HepG2 (cell line): ENCODE data around the gene COA1. TPM values are rescaled to one million over a fixed set of nuclear protein-coding genes. Genes with fewer than 3 reads are reported as not detected.

Source experiments
- E2F2 ChIP-seq: sonication (generic); formaldehyde crosslinking; IDR thresholded peaks from 2 replicates; pipeline ENCODE4 v1.4.0; 2020; ENCODE audit warnings: missing genetic modification reagents, borderline replicate concordance
- GMEB2 ChIP-seq: IDR thresholded peaks from 2 replicates; pipeline ENCODE4 v1.6.1; 2016; ENCODE audit warnings: missing biosample characterization, missing genetic modification reagents, low read depth
- HDAC1 ChIP-seq: sonication (generic); formaldehyde crosslinking; IDR thresholded peaks from 2 replicates; pipeline ENCODE4 v1.5.1; 2020; ENCODE audit warnings: mild to moderate bottlenecking, missing genetic modification reagents
- HMGA1 ChIP-seq: sonication (generic); formaldehyde crosslinking; conservative IDR thresholded peaks from 2 replicates; pipeline ENCODE4 v1.4.0; 2020; ENCODE audit warnings: missing genetic modification reagents
- IKZF5 ChIP-seq: IDR thresholded peaks from 2 replicates; pipeline ENCODE4 v1.6.1; 2018; ENCODE audit warnings: missing genetic modification reagents, mild to moderate bottlenecking, missing compliant biosample characterization
- KMT2A ChIP-seq: sonication (generic); formaldehyde crosslinking; IDR thresholded peaks from 2 replicates; pipeline ENCODE4 v1.4.0; 2020; ENCODE audit warnings: missing genetic modification reagents
- MED1 ChIP-seq: sonication (generic); formaldehyde crosslinking; IDR thresholded peaks from 2 replicates; pipeline ENCODE4 v1.4.0; 2020; ENCODE audit warnings: missing genetic modification reagents
- ONECUT2 ChIP-seq: sonication (generic); formaldehyde crosslinking; IDR thresholded peaks from 2 replicates; pipeline ENCODE4 v1.4.0; 2020; ENCODE audit warnings: missing genetic modification reagents
- PHF21A ChIP-seq: sonication (generic); formaldehyde crosslinking; IDR thresholded peaks from 2 replicates; pipeline ENCODE4 v1.5.0; 2020; ENCODE audit warnings: mild to moderate bottlenecking, missing genetic modification reagents
- ZNF275 ChIP-seq: sonication (generic); formaldehyde crosslinking; IDR thresholded peaks from 2 replicates; pipeline ENCODE4 v1.8.0; 2022; ENCODE audit warnings: missing genetic modification reagents, mild to moderate bottlenecking, inconsistent platforms, borderline replicate concordance
- ZNF333 ChIP-seq: sonication (generic); formaldehyde crosslinking; IDR thresholded peaks from 2 replicates; pipeline ENCODE4 v1.4.0; 2020; ENCODE audit warnings: mild to moderate bottlenecking, missing genetic modification reagents, borderline replicate concordance
- ZNF350 ChIP-seq: sonication (generic); formaldehyde crosslinking; IDR thresholded peaks from 2 replicates; pipeline ENCODE4 v1.4.0; 2020; ENCODE audit warnings: mild to moderate bottlenecking, low read depth, missing genetic modification reagents, borderline replicate concordance
- ZNF605 ChIP-seq: sonication (generic); formaldehyde crosslinking; IDR thresholded peaks from 2 replicates; pipeline ENCODE4 v1.8.0; 2022; ENCODE audit warnings: mild to moderate bottlenecking, missing genetic modification reagents
- ZSCAN5A ChIP-seq: sonication (generic); formaldehyde crosslinking; IDR thresholded peaks from 2 replicates; pipeline ENCODE4 v1.8.0; 2022; ENCODE audit warnings: mild to moderate bottlenecking, missing genetic modification reagents, borderline replicate concordance
- polyA plus RNA-seq, 8 experiments: library from polyadenylated mRNA; depleted of rRNA in 3 of 8; stranded (reverse) in 7 of 8; unstranded in 1 of 8; fragments of >200 nt; fragmentation: Illumina TruSeq in 4 of 8; extraction: Trizol in 4 of 8; gene quantifications; 2 replicates each; pipeline versions ENCODE4 v1.2.1 to v1.2.3, GENCODE V29; 2011 to 2016; ENCODE audit warnings: low read depth in 4 of 8, missing spikeins in 1 of 8, mixed read lengths in 1 of 8; ENCODE audit not compliant: insufficient read depth in 1 of 8
- total RNA-seq, 5 experiments: library from RNA; depleted of rRNA; stranded (reverse); fragments of >200 nt; fragmentation: Illumina TruSeq; extraction: Trizol; gene quantifications; 2 replicates each; pipeline ENCODE4 v1.2.3, GENCODE V29; 2016; ENCODE audit warnings: low read depth in 1 of 5
- TF ChIP-seq, protein P1 (sequence below), 2 experiments: sonication (generic) in 1 of 2; formaldehyde crosslinking in 1 of 2; IDR thresholded peaks; 2 replicates each; pipeline versions ENCODE4 v1.5.1 to v1.6.1; 2011 to 2020; ENCODE audit warnings: borderline replicate concordance in 1 of 2, low read depth in 1 of 2, low read length in 1 of 2, mild to moderate bottlenecking in 1 of 2, missing genetic modification reagents in 1 of 2, moderate library complexity in 1 of 2
- TF ChIP-seq, protein P2 (sequence below): sonication (generic); formaldehyde crosslinking; IDR thresholded peaks from 2 replicates; pipeline ENCODE4 v1.5.1; 2020; ENCODE audit warnings: missing genetic modification reagents, mild to moderate bottlenecking, borderline replicate concordance

COA1 gene
- total and polyA plus RNA-seq, 2 of the 13 experiments (the other 11 are each of a cell fraction or from before 2014, with no cell fraction given), result 33.2 to 65.7 TPM

- TF ChIP-seq, protein P1, sequence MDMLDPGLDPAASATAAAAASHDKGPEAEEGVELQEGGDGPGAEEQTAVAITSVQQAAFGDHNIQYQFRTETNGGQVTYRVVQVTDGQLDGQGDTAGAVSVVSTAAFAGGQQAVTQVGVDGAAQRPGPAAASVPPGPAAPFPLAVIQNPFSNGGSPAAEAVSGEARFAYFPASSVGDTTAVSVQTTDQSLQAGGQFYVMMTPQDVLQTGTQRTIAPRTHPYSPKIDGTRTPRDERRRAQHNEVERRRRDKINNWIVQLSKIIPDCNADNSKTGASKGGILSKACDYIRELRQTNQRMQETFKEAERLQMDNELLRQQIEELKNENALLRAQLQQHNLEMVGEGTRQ (IDR thresholded peaks at IDR 0.05; ENCODE audit: low read depth, low read length), result no peak
- TF ChIP-seq, protein P1 (CRISPR knock-in tag; IDR thresholded peaks at IDR 0.05; ENCODE audit: borderline replicate concordance), result peak; percentile 45; the same call in 1 of the 2 replicates
- TF ChIP-seq KMT2A (CRISPR knock-in tag) (no peak; the same call in 1 of the 2 replicates), HMGA1 (CRISPR knock-in tag) (no peak), ZNF333 (CRISPR knock-in tag) (no peak), IKZF5 (peak; percentile 97), ZNF350 (CRISPR knock-in tag) (peak; percentile 70; the same call in 1 of the 2 replicates), ZNF605 (CRISPR knock-in tag) (0 out of 2 replicates have a peak, but pooled peaks have one; percentile 29), MED1 (peak; percentile 96), ZSCAN5A (CRISPR knock-in tag) (no peak), GMEB2 (no peak), PHF21A (CRISPR knock-in tag) (peak; percentile 96), ZNF275 (CRISPR knock-in tag) (peak; percentile 54; the same call in 1 of the 2 replicates), HDAC1 (CRISPR knock-in tag) (peak; percentile 76), ONECUT2 (CRISPR knock-in tag) (no peak), E2F2 (CRISPR knock-in tag) (no peak)
- TF ChIP-seq, protein P2, sequence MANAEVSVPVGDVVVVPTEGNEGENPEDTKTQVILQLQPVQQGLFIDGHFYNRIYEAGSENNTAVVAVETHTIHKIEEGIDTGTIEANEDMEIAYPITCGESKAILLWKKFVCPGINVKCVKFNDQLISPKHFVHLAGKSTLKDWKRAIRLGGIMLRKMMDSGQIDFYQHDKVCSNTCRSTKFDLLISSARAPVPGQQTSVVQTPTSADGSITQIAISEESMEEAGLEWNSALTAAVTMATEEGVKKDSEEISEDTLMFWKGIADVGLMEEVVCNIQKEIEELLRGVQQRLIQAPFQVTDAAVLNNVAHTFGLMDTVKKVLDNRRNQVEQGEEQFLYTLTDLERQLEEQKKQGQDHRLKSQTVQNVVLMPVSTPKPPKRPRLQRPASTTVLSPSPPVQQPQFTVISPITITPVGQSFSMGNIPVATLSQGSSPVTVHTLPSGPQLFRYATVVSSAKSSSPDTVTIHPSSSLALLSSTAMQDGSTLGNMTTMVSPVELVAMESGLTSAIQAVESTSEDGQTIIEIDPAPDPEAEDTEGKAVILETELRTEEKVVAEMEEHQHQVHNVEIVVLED (CRISPR knock-in tag), result peak; percentile 45; the same call in 1 of the 2 replicates
These were observed 89.3 kb downstream of the COA1 start (continued) for GRCh38 chr7:43639858-43640491.
